KMS-11 (cell line): ENCODE measurements around the gene KLF11.
"Not testable (repeated sequence)": the region's sequence is repeated elsewhere in the genome, so short reads cannot be mapped to it uniquely, and the experiment has no call there.

Source experiments
- H2AFZ ChIP-seq: fragments of 200-600 bp; sonication (generic); 2 replicates; pipeline ENCODE4 v1.6.1; 2016; ENCODE audit warnings: antibody characterized with exemption, mixed run types, low read depth
- H3K27ac ChIP-seq: fragments of 200-600 bp; sonication (generic); 2 replicates; pipeline ENCODE4 v1.6.1; 2016; ENCODE audit warnings: mild to moderate bottlenecking, mixed run types
- H3K27me3 ChIP-seq: fragments of 200-600 bp; sonication (generic); 2 replicates; pipeline ENCODE4 v1.6.1; 2017; ENCODE audit warnings: mild to moderate bottlenecking, low read depth, mixed run types, moderate library complexity; ENCODE audit not compliant: insufficient read depth
- H3K36me3 ChIP-seq: fragments of 200-600 bp; sonication (generic); 2 replicates; pipeline ENCODE4 v1.6.1; 2017; ENCODE audit warnings: mild to moderate bottlenecking, mixed run types; ENCODE audit not compliant: insufficient read depth
- H3K4me1 ChIP-seq: fragments of 200-600 bp; sonication (generic); 2 replicates; pipeline ENCODE4 v1.6.1; 2016; ENCODE audit warnings: mild to moderate bottlenecking, low read depth, mixed run types; ENCODE audit not compliant: poor library complexity, severe bottlenecking
- H3K4me2 ChIP-seq: fragments of 200-600 bp; sonication (generic); 2 replicates; pipeline ENCODE4 v1.7.0; 2016; ENCODE audit warnings: mild to moderate bottlenecking, mixed run types
- H3K4me3 ChIP-seq: fragments of 200-600 bp; sonication (generic); IDR thresholded peaks from 2 replicates; pipeline ENCODE4 v1.6.1; 2017; ENCODE audit warnings: low read depth, low read length, mixed read lengths; ENCODE audit not compliant: insufficient read depth
- H3K79me2 ChIP-seq: fragments of 200-600 bp; sonication (generic); 2 replicates; pipeline ENCODE4 v1.6.1; 2016; ENCODE audit warnings: low read depth, mixed run types; ENCODE audit not compliant: insufficient read depth
- H3K9ac ChIP-seq: fragments of 200-600 bp; sonication (generic); 2 replicates; pipeline ENCODE4 v1.6.1; 2016; ENCODE audit warnings: mild to moderate bottlenecking, mixed run types
- H4K20me1 ChIP-seq: fragments of 200-600 bp; sonication (generic); 2 replicates; pipeline ENCODE4 v1.6.1; 2016; ENCODE audit warnings: mild to moderate bottlenecking, mixed run types; ENCODE audit not compliant: insufficient read depth
- TF ChIP-seq, protein P1 (sequence below): fragments of 200-600 bp; sonication (generic); conservative IDR thresholded peaks from 2 replicates; pipeline ENCODE4 v1.6.1; 2017; ENCODE audit warnings: low read depth, mild to moderate bottlenecking, antibody characterized with exemption, low read length, moderate library complexity, mixed read lengths

The KLF11 gene

DNA sequence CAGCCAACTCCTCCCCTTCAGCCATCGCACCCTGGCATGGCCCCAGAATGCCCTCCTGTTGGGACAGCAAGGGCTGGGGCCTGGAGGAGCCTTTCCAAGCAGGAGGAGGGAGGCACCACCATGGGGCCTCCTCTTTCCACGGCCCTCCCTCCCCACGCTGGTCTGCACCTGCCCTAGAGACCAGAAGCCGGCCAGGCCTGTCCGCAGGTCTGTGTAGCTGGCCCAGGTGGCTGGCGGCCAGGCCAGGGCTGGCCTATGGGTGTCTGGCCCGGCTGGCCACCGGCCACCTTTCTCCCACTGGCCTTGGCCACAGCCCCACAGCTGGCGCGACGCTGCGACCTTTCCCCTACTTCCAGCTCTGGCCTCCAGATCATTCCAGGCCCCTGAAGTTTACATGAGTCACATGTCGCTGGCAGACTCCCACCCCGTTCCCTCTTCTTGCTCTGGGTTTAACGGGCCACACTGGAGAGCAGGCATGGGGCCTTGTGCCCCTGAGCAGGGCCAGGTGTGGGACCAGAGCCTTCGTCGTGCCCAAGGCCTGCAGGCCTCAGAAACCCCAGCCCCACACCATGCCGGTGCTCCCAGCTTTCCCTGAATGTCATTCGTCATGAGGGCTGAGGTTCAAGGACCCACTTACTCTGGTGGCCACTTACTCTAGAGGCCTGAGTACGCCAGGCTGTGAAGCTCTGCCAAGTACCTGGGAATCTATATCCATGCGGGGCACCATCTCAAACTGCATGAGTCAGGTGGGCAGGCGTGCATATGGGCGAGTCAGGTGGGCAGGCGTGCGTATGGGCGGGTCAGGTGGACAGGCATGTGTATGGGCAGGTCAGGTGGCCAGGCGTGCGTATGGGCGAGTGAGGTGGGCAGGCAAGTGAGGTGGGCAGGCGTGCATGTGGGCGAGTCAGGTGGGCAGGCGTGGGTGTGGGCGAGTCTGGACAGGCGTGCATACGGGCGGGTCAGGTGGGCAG, 33.3 kb upstream of the KLF11 start:
- no peaks in the 10 kb centered on the region for H3K36me3 ChIP-seq
- H3K79me2 ChIP-seq = no peaks in the 10 kb centered on the region
- H2AFZ ChIP-seq = no peak overlapping the region
- H3K4me1 ChIP-seq = no peaks in the 10 kb centered on the region
- no peak overlapping the region for H3K9ac ChIP-seq
- TF ChIP-seq, protein P1, sequence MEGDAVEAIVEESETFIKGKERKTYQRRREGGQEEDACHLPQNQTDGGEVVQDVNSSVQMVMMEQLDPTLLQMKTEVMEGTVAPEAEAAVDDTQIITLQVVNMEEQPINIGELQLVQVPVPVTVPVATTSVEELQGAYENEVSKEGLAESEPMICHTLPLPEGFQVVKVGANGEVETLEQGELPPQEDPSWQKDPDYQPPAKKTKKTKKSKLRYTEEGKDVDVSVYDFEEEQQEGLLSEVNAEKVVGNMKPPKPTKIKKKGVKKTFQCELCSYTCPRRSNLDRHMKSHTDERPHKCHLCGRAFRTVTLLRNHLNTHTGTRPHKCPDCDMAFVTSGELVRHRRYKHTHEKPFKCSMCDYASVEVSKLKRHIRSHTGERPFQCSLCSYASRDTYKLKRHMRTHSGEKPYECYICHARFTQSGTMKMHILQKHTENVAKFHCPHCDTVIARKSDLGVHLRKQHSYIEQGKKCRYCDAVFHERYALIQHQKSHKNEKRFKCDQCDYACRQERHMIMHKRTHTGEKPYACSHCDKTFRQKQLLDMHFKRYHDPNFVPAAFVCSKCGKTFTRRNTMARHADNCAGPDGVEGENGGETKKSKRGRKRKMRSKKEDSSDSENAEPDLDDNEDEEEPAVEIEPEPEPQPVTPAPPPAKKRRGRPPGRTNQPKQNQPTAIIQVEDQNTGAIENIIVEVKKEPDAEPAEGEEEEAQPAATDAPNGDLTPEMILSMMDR = no peak
- no peaks in the 10 kb centered on the region for H4K20me1 ChIP-seq
- no peak overlapping the region for H3K27ac ChIP-seq
- H3K27me3 ChIP-seq = no peaks in the 10 kb centered on the region
- H3K4me3 ChIP-seq = no peak overlapping the region
- no peak overlapping the region for H3K4me2 ChIP-seq

DNA sequence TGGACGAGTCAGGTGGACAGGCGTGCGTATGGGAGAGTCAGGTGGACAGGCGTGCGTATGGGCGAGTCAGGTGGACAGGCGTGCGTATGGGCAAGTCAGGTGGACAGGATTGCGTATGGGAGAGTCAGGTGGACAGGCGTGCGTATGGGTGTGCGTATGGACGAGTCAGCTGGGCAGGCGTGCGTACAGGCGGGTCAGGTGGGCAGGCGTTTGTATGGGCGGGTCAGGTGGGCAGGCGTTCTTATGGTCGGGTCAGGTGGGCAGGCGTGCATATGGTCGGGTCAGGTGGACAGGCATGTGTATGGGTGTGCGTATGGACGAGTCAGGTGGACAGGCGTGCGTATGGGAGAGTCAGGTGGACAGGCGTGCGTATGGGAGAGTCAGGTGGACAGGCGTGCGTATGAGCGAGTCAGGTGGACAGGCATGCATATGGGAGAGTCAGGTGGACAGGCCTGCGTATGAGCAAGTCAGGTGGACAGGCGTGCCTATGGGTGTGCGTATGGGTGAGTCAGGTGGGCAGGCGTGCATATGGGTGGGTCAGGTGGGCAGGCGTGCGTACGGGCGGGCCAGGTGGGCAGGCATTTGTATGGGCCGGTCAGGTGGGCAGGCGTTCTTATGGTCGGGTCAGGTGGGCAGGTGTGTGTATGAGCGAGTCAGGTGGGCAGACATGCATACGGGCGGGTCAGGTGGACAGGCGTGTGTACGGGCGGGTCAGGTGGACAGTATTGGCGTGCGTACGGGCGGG, 32.3 kb upstream of the KLF11 start:
- H3K4me2 ChIP-seq = not testable (repeated sequence)

DNA sequence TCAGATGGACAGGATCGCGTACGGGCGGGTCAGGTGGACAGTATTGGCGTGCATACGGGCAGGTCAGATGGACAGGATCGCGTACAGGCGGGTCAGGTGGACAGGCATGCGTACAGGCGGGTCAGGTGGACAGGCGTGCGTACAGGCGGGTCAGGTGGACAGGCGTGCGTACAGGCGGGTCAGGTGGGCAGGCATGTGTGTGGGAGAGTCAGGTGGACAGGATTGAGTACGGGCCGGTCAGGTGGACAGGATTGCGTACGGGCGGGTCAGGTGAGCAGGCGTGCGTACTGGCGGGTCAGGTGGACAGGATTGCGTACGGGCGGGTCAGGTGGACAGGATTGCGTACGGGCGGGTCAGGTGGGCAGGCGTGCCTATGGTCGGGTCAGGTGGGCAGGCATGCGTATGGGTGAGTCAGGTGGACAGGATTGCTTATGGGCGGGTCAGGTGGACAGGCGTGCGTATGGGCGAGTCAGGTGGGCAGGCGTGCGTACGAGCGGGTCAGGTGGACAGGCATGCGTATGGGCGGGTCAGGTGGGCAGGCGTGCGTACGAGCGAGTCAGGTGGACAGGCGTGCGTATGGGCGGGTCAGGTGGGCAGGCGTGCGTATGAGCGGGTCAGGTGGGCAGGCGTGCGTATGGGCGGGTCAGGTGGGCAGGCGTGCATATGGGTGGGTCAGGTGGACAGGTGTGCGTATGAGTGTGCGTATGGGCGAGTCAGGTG, 31.6 kb upstream of the KLF11 start:
- H3K79me2 ChIP-seq, H3K27me3 ChIP-seq, H3K9ac ChIP-seq, H3K4me2 ChIP-seq, H3K4me3 ChIP-seq, H3K4me1 ChIP-seq, H3K27ac ChIP-seq, H3K36me3 ChIP-seq, H2AFZ ChIP-seq, H4K20me1 ChIP-seq: not testable (repeated sequence)

More for the DNA sequence above, 32.3 kb upstream of the KLF11 start:
- not testable (repeated sequence) for H3K4me1 ChIP-seq, H3K27me3 ChIP-seq, H3K9ac ChIP-seq, H3K27ac ChIP-seq, H3K4me3 ChIP-seq, H3K79me2 ChIP-seq, H2AFZ ChIP-seq, H4K20me1 ChIP-seq, H3K36me3 ChIP-seq

DNA sequence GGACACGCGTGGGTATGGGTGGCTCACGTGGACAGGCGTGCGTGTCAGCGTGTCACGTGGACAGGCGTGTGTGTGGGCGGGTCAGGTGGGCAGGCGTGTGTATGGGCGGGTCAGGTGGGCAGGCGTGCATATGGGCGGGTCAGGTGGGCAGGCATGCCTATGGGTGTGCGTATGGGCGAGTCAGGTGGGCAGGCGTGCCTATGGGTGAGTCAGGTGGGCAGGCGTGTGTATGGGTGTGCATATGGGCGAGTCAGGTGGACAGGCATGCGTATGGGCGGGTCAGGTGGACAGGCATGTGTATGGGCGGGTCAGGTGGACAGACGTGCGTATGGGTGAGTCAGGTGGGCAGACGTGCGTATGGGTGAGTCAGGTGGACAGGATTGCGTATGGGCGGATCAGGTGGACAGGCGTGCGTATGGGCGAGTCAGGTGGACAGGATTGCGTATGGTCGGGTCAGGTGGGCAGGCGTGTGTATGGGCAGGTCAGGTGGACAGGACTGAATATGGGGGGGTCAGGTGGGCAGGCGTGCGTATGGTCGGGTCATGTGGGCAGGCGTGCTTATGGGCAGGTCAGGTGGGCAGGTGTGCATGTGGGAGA, 30.9 kb upstream of the KLF11 start:
- H3K9ac ChIP-seq, H4K20me1 ChIP-seq, H3K36me3 ChIP-seq, H3K27me3 ChIP-seq, H3K4me1 ChIP-seq, H2AFZ ChIP-seq, H3K79me2 ChIP-seq, H3K4me2 ChIP-seq, H3K4me3 ChIP-seq, H3K27ac ChIP-seq: not testable (repeated sequence)

DNA sequence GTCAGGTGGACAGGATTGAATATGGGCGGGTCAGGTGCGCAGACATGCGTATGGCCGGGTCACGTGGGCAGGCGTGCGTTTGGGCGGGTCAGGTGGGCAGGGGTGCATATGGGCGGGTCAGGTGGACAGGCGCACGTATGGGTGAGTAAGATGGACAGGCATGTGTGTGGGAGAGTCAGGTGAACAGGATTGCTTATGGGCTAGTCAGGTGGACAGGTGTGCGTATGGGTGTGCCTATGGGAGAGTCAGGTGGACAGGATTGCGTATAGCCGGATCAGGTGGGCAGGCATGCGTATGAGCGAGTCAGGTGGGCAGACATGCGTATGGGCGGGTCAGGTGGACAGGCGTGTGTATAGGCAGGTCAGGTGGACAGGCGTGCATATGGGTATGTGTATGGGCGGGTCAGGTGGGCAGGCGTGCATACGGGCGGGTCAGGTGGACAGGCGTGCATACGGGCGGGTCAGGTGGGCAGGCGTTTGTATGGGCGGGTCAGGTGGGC, 30.3 kb upstream of the KLF11 start:
- H3K79me2 ChIP-seq = no peaks in the 10 kb centered on the region
- H2AFZ ChIP-seq = no peak overlapping the region
- H3K27ac ChIP-seq = no peak overlapping the region
- H3K36me3 ChIP-seq = no peaks in the 10 kb centered on the region
- TF ChIP-seq, protein P1 = no peak
- no peak overlapping the region for H3K4me2 ChIP-seq
- H3K27me3 ChIP-seq = no peaks in the 10 kb centered on the region
- no peak overlapping the region for H3K9ac ChIP-seq
- H3K4me3 ChIP-seq = no peak overlapping the region
- H3K4me1 ChIP-seq = no peaks in the 10 kb centered on the region
- no peaks in the 10 kb centered on the region for H4K20me1 ChIP-seq

DNA sequence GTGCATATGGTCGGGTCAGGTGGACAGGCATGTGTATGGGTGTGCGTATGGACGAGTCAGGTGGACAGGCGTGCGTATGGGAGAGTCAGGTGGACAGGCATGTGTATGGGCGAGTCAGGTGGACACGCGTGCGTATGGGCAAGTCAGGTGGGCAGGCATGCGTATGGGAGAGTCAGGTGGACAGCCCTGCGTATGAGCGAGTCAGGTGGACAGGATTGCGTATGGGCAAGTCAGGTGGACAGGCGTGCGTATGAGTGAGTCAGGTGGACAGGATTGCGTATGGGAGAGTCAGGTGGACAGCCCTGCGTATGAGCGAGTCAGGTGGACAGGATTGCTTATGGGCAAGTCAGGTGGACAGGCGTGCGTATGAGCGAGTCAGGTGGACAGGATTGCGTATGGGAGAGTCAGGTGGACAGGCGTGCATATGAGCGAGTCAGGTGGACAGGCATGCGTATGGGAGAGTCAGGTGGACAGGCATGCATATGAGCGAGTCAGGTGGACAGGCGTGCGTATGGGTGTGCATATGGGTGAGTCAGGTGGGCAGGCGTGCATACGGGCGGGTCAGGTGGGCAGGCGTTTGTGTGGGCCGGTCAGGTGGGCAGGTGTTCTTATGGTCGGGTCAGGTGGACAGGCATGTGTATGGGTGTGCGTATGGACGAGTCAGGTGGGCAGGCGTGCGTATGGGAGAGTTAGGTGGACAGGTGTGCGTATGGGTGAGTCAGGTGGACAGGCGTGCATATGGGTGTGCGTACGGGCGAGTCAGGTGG, 29.5 kb upstream of the KLF11 start:
- H3K27me3 ChIP-seq, H3K4me1 ChIP-seq, H3K4me3 ChIP-seq, H3K79me2 ChIP-seq, H4K20me1 ChIP-seq, H3K27ac ChIP-seq, H3K36me3 ChIP-seq, H3K9ac ChIP-seq, H2AFZ ChIP-seq, H3K4me2 ChIP-seq: not testable (repeated sequence)
